ENCODE data around the gene IL17RC. TPM values are rescaled to one million over a fixed set of nuclear protein-coding genes. Genes with fewer than 3 reads are reported as not detected.

Gene IL17RC
- total RNA-seq, 2 donors from 2014 or later = 21.2 to 26.8 TPM

GRCh38 chr3:9946112-9947024 is 29.5 kb downstream of the IL17RC start:
- intact Hi-C loops (cut with DNase I) = no loop called here
- Histone ChIP-seq H3K9ac (ENCODE audit: low read depth in 2 of 2, low read length in 2 of 2) (peak overlapping the region; percentile 71 to 81), H3K27ac (peak overlapping the region; percentile 69), H3K9me3 (no peaks in the 10 kb centered on the region), H3K27me3 (no peaks in the 10 kb centered on the region), H3K4me3 (peak overlapping the region; percentile 47), H3K4me1 (no peaks in the 10 kb centered on the region), H3K36me3 (no peaks in the 10 kb centered on the region)
- peak; percentile 76 for TF ChIP-seq CTCF (IDR thresholded peaks at IDR 0.05)
- DNase-seq = peak; percentile 86

GRCh38 chr3:9947025-9947995 is 30.4 kb downstream of the IL17RC start:
- intact Hi-C loops (cut with DNase I) = no loop called here
- Histone ChIP-seq H3K4me1 (peaks cover 5% of the 10 kb centered on the region), H3K9me3 (no peaks in the 10 kb centered on the region), H3K9ac (ENCODE audit: low read depth in 2 of 2, low read length in 2 of 2) (peak overlapping the region; percentile 71 to 81), H3K27me3 (no peaks in the 10 kb centered on the region), H3K36me3 (no peaks in the 10 kb centered on the region), H3K27ac (peak overlapping the region; percentile 69), H3K4me3 (peak overlapping the region; percentile 47)
- peak; percentile 79 for DNase-seq
- TF ChIP-seq CTCF (IDR thresholded peaks at IDR 0.05) = no peak

- no peak for TF ChIP-seq CTCF (IDR thresholded peaks at IDR 0.05)
- H3K4me3 ChIP-seq = no peak overlapping the region
- H3K4me1 ChIP-seq = peaks cover 5% of the 10 kb centered on the region
- DNase-seq = no peak
- H3K9ac ChIP-seq (ENCODE audit: low read depth in 2 of 2, low read length in 2 of 2) = no peak overlapping the region
- no peaks in the 10 kb centered on the region for H3K27me3 ChIP-seq
- intact Hi-C loops (cut with DNase I) = no loop called here
- no peaks in the 10 kb centered on the region for H3K36me3 ChIP-seq
- H3K27ac ChIP-seq = no peak overlapping the region
- H3K9me3 ChIP-seq = no peaks in the 10 kb centered on the region
Observed at GRCh38 chr3:9948586-9948985, 31.7 kb downstream of the IL17RC start.

GRCh38 chr3:9949115-9949514 is 32.2 kb downstream of the IL17RC start:
- Histone ChIP-seq H3K27me3 (no peaks in the 10 kb centered on the region), H3K9me3 (no peaks in the 10 kb centered on the region), H3K4me3 (no peak overlapping the region), H3K36me3 (no peaks in the 10 kb centered on the region), H3K9ac (ENCODE audit: low read depth in 2 of 2, low read length in 2 of 2) (no peak overlapping the region), H3K27ac (no peak overlapping the region), H3K4me1 (peaks cover 5% of the 10 kb centered on the region)
- TF ChIP-seq CTCF (IDR thresholded peaks at IDR 0.05) = no peak
- no peak for DNase-seq
- intact Hi-C loops (cut with DNase I) = no loop called here

- intact Hi-C loops (cut with DNase I) = no loop called here
Observed at GRCh38 chr3:9949626-9950025, 32.7 kb downstream of the IL17RC start.

More at GRCh38 chr3:9949626-9950025, 32.7 kb downstream of the IL17RC start:
- Histone ChIP-seq H3K36me3 (no peaks in the 10 kb centered on the region), H3K9ac (ENCODE audit: low read depth in 2 of 2, low read length in 2 of 2) (no peak overlapping the region), H3K27me3 (no peaks in the 10 kb centered on the region), H3K4me1 (peaks cover 5% of the 10 kb centered on the region), H3K27ac (no peak overlapping the region), H3K9me3 (no peaks in the 10 kb centered on the region), H3K4me3 (no peak overlapping the region)
- TF ChIP-seq CTCF (IDR thresholded peaks at IDR 0.05) = no peak
- no peak for DNase-seq
